Measurements from ENCODE around the gene TMPRSS15. TPM values are rescaled to one million over a fixed set of nuclear protein-coding genes. Genes with fewer than 3 reads are reported as not detected.

Gene TMPRSS15
- total and polyA plus RNA-seq, 9 of the 15 experiments (the other 6 are each of a cell fraction or from before 2014, with no cell fraction given): 0.03 to 0.11 (median 0.04) TPM; not detected in 4

GRCh38 chr21:18252680-18253079 lies 150.9 kb downstream of the TMPRSS15 start:
- intact Hi-C loops (cut with micrococcal nuclease) (no loop called here), in situ Hi-C loops (cut with MboI) (no loop called here)
- no peak for FAIRE-seq
- Histone ChIP-seq H3K9me1 (ENCODE audit: control insufficient read depth, insufficient read depth, low read length) (no peaks in the 10 kb centered on the region), H3K27me3 (ENCODE audit: control insufficient read depth in 2 of 2, insufficient read depth in 2 of 2, low read length in 2 of 2) (no peaks in the 10 kb centered on the region), H3K9ac (ENCODE audit: insufficient read depth in 1 of 2, low read depth in 2 of 2, low read length in 2 of 2) (no peak overlapping the region), H3K4me2 (ENCODE audit: insufficient read depth, low read length) (no peak overlapping the region), H3K9me3 (replicated peaks; ENCODE audit: control insufficient read depth, insufficient read depth, low read depth, low read length) (peaks cover 2% of the 10 kb centered on the region; the same call in 1 of the 2 replicates), H3K27ac (ENCODE audit: extremely low read depth, low read depth, low read length) (no peak overlapping the region), H4K20me1 (replicated peaks; ENCODE audit: control insufficient read depth, insufficient read depth, low read length) (no peaks in the 10 kb centered on the region), H3K79me2 (ENCODE audit: control insufficient read depth, insufficient read depth, low read length) (no peaks in the 10 kb centered on the region), H3K36me3 (ENCODE audit: control insufficient read depth, insufficient read depth, low read length) (no peaks in the 10 kb centered on the region), H3K4me1 (replicated peaks in 1 of 2; ENCODE audit: control insufficient read depth in 2 of 2, insufficient read depth in 2 of 2, low read length in 2 of 2) (no peaks in the 10 kb centered on the region), H2AFZ (ENCODE audit: low read depth, low read length) (no peak overlapping the region), H3K4me3 (no peak overlapping the region)
- CTCF ChIA-PET (ENCODE audit: low intra/inter-chr PET ratio): no interaction called here
- ATAC-seq: no peak
- POLR2A ChIA-PET: no interaction called here
- BruUV-seq (replicated peaks): no TSS peak
- no peak for DNase-seq (ENCODE audit: extremely low read depth in 1 of 4, low spot score in 3 of 4)
- WGBS (ENCODE audit: insufficient coverage, low coverage, missing lambda C conversion rate): 6% methylated on average over 5 of the region's 5 CpGs
- TF ChIP-seq, protein P1, sequence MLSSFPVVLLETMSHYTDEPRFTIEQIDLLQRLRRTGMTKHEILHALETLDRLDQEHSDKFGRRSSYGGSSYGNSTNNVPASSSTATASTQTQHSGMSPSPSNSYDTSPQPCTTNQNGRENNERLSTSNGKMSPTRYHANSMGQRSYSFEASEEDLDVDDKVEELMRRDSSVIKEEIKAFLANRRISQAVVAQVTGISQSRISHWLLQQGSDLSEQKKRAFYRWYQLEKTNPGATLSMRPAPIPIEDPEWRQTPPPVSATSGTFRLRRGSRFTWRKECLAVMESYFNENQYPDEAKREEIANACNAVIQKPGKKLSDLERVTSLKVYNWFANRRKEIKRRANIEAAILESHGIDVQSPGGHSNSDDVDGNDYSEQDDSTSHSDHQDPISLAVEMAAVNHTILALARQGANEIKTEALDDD (IDR thresholded peaks at IDR 0.05): no peak
- TF ChIP-seq ZNF57 (CRISPR knock-in tag; IDR thresholded peaks at IDR 0.05) (no peak), HNRNPL (IDR thresholded peaks at IDR 0.05; ENCODE audit: low read depth, low read length) (no peak), ZNF347 (CRISPR knock-in tag; IDR thresholded peaks at IDR 0.05; ENCODE audit: low read depth) (no peak), NR2C1 (IDR thresholded peaks at IDR 0.05) (no peak), NR2C1 (tag; IDR thresholded peaks at IDR 0.05) (no peak), ESRRA (IDR thresholded peaks at IDR 0.05; ENCODE audit: borderline replicate concordance, low read depth) (no peak), PRDM10 (IDR thresholded peaks at IDR 0.05; ENCODE audit: partially characterized antibody) (no peak), DDX20 (tag; IDR thresholded peaks at IDR 0.05; ENCODE audit: low read depth) (no peak), DMBX1 (CRISPR knock-in tag; IDR thresholded peaks at IDR 0.05; ENCODE audit: borderline replicate concordance) (no peak)
- TF ChIP-seq, protein P2, sequence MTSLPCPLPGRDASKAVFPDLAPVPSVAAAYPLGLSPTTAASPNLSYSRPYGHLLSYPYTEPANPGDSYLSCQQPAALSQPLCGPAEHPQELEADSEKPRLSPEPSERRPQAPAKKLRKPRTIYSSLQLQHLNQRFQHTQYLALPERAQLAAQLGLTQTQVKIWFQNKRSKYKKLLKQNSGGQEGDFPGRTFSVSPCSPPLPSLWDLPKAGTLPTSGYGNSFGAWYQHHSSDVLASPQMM (CRISPR knock-in tag; IDR thresholded peaks at IDR 0.05): no peak

Measured in K562 (cell line).